Skin of body (tissue), 2 donors: ENCODE data around the gene RASL12. TPM values are rescaled to one million over a fixed set of nuclear protein-coding genes. Genes with fewer than 3 reads are reported as not detected.
"Not testable (repeated sequence)": the region's sequence is repeated elsewhere in the genome, so short reads cannot be mapped to it uniquely, and the experiment has no call there.

ENCODE experiments used
- DNase-seq: peaks from one replicate; lab custom pipeline; 2025; lab: John Stamatoyannopoulos, UW
- total RNA-seq: library from RNA; depleted of rRNA; stranded (reverse); fragments of >200 nt; gene quantifications from one replicate; pipeline ENCODE4 v1.2.3, GENCODE V29; 2014

The RASL12 gene
- total RNA-seq, 1 donor from 2014 or later = 12.5 TPM

DNA sequence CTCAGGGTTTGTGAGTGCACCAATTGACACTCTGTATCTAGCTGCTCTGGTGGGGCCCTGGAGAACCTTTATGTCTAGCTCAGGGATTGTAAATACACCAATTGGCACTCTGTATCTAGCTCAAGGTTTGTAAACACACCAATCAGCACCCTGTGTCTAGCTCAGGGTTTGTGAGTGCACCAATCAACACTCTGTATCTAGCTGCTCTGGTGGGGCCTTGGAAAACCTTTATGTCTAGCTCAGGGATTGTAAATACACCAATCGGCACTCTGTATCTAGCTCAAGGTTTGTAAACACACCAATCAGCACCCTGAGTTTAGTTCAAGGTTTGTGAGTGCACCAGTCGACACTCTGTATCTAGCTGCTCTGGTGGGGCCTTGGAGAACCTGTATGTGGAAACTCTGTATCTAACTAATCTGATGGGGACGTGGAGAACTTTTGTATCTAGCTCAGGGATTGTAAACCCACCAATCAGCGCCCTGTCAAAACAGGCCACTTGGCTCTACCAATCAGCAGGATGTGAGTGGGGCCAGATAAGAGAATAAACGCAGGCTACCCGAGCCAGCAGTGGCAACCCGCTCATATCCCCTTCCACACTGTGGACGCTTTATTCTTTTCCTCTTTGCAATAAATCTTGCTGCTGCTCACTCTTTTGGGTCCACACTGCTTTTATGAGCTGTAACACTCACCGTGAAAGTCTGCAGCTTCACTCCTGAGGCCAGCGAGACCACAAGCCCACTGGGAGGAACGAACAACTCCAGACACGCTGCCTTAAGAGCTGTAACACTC lies 8.0 kb upstream of the RASL12 start:
- not testable (repeated sequence) for DNase-seq

DNA sequence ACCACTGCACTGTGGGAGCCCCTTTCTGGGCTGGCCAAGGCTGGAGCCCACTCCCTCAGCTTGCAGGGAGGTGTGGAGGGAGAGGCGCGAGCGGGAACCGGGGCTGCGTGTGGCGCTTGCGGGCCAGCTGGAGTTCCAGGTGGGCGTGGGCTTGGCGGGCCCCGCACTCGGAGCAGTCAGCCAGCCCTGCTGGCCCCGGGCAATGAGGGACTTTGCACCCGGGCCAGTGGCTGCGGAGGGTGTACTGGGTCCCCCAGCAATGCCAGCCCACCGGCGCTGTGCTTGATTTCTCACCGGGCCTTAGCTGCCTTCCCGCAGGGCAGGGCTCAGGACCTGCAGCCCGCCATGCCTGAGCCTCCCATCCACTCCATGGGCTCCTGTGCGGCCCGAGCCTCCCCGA lies 7.2 kb upstream of the RASL12 start:
- DNase-seq = not testable (repeated sequence)

DNA sequence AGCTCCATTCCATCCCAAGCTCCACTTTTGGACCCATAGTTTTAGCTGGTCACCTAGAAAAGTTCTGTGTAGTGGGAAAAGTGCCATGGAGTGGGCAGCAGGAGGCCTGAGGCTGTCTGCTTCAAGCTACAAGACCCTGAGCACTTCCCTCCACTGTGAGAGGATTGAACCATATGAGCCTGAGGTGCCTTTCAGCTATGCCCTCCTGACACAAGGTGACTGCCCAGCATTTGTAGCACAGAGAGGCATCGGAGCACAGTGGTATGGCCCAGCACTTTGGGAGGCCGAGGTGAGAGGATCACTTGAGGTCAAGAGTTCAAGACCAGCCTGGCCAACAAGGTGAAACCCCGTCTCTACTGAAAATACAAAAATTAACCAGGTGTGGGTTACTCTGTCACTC lies 4.8 kb upstream of the RASL12 start:
- no peak for DNase-seq

DNA sequence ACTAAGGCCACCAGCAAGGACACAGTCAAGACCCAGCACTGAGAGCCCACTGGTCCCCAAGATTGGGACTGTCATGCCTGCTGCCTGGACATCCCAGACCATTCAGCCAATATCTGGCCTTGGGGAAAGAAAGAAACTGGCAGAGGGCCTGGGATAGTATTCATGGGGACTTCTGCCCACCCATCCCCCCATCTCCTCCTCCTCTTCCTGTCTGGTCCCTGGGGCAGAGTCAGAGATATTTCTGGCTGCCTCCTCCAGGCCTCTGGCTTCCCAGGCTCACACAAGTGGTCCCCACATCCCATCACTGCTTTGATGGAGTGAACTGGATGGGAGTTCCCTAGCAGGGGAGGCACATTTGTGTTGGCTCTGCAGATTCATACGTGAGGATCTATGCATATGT lies 4.2 kb upstream of the RASL12 start:
- DNase-seq = peak; percentile 32

DNA sequence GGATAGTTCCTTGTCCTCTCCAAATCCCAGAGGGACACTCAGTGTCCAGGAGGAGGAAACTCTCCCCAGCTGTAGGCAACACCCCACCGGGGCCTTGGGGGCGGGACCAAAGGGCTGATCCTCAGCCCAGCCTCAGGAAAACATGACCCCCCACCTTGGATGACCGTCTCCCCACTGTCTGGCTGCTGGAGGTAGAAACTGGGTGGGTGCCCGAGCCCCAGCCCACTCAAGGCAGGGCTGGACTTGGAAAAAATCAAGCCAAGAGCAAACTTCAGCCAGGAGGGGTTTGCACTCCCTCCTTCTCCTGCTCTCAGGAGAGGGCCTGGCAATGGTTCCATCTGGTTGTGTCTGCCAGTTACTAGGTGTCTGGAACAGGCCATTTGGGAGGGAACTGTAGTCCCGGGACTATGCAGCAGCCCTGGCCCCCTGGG lies 3.6 kb upstream of the RASL12 start:
- peak; percentile 10 for DNase-seq

DNA sequence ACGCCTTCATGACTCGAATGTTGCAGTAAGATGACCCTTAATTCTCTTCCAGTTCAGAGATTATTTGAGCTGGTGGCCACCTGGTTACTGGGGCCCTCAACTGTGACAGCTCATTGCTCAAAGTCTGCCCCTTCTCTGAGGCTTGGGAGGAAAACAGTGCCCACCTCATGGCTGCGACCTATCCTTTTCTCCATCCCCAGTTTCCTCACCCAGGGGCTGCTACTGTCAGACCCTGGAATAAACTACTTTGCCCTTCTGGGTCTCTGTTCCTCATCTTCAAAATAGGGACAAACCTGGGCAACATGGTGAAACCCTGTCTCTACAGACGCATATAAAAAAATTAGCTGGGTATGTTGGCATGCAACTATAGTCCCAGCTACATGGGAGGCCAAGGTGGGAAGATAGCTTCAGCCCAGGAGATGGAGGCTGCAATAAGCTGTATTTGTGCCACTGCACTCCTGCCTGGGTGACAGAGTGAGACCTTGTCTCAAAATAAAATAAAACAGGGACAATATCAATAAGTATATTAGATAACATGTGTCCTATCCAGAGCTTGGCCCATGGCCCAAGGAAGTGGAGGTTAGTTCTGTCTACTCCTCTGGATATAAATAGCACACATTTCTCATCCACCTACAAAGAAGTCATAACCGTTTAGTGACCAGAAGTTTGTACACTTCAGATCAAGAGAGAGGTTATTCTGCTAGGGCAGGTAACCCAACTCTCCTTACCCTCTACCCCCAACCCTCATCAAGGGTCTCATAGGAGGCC lies 2.2 kb upstream of the RASL12 start:
- DNase-seq = no peak

DNA sequence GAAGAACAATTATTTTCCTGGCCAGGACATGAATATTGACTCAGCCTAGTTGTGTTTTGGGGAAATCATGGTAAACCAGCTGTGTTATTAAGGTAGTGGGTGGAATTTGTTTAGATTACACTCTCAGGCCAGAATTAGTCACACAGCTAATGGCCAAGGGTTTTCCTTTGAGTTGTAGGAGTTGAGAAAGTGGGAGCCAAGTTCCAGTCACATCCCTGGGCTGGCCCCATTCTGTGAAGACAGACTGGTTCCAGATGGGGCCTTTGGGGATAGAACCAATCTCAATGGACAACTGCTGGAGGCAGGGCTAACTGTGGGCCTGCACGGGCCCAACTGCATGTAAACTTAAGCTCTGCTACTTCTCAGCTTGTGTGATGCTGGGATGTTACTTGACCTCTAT lies 1.4 kb upstream of the RASL12 start:
- no peak for DNase-seq

DNA sequence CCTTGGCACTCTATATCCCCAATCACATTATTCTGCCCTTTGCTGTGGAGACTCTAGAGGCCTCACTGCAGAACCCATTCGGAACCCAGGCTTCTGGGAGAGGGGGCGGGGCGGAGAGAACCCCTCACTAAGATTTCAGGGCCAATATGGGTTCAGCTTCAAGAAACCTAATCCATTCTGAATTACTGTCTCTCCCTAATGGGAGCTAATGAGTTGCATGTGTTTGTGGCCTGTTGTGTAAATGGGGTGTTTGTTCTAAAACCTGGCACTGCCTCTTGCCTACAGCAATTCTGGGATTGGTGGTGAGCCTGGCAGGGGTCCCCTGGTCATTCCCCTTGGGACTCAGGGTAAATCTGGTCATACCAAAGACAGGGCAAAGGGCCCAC lies 605 bp upstream of the RASL12 start:
- peak; percentile 6 for DNase-seq

DNA sequence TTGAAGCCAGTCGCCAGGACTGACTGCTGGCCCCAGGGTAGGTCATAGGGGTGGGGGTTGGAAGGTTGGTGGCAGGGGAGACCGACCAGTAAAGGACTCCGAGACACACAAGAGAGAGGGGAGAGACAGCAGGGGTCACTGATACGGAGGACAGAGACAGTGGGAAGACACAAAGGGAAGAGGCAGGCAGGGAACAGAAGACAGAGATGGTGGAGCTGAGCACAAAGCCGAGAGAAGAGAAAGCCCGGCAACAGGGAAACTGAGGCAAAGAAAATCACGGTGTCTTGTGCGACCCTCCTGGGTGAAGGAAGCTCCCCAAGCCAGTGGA lies 510 bp downstream of the RASL12 start:
- no peak for DNase-seq

DNA sequence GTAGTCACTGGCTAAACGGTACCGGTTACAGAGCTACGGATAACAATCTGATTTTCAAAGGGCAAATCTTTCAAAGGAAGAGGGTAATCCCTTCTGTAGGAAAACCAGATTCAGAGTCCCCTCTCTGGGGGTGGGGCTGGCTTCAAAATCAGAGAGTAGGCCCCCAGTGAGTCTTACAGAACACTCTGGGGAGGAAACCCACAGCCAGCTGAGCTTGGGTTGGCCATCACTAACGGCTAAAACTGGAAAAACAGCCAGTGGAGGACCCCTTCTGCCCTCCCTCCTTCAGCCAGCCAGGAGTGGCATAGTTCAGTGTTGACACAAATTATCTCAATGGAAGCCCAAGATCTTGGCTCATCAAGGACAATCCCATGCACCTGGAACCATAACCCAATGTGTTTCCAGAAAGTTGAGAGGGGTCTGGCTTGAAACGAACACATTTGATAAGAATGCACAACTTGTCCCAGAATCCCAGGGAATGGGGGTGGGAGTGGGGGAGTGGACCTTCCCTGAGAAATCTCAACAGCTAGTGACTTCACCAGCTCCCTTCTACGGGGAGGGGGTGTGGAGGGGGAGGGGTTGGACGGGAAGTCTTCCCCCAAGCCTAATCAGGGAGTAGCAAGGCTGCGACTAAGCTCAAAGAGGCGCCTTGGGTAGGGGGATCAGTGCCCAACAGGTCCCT lies 1.0 kb downstream of the RASL12 start:
- peak; percentile 26 for DNase-seq

DNA sequence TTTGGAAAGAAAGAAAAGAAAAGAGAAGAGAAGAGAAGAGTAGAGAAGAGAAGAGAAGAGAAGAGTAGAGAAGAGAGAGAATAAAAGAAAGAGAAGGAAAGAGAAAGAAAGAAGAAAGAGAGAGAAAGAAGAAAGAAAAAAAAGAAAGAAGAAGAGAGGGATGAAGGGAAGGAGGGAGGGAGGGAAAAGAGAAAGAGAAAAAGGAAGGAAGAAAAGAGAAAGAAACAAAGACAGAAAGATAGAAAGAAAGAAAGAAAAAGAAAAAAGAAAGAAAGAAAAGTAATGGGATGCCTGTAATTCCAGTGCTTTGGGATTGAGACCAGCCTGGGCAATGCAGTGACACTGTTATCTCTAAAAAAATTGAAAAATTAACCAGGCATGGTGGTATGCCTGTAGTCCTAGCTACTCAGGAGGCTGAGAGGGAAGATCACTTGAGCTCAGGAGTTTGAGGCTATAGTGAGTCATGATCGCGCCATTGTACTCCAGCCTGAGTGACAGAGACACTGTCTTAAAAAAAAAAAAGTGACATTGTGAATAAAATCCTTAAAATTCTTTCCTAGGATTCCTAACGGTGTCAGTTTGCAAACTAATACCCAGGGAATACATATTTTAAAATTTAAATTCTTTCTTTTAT lies 1.7 kb downstream of the RASL12 start:
- no peak for DNase-seq

DNA sequence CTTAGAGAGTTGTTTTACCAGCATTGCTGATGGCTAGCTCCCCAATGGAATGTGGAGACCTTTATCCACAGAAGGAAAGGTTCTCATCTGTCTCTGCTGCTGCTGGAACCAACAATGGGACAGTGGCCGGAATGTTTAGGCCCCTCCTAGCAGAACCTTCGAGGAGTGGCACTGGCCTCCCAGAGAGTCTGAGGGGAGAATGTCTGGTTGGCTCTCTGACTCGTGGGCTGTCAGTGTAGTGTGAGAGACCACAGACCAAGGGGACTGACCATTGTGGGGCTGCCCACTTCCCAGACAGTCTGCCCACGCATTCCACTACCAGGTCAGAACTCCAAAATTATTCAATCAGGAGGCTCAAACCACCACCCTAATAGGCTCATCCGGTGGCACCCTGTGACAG lies 5.1 kb downstream of the RASL12 start:
- DNase-seq = no peak

DNA sequence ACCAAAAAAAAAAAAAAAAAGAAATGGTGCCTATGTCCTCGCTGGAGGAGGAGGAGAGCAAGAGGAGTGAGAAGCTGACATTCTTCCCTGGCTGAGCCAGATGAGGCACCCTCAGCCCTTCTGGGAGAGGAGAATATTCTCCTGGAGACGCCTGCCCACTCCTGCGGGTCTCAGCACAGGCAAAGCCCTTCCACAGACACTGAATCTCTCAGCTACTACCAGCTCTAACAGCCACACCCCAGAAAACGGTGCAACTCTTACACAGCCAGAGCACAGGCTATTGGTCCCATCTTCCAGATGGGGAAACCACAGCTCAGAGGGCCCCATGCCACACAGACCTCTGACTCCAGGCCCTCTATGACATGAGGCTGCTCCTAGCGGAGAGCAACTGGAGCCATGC lies 5.7 kb downstream of the RASL12 start:
- DNase-seq = no peak

DNA sequence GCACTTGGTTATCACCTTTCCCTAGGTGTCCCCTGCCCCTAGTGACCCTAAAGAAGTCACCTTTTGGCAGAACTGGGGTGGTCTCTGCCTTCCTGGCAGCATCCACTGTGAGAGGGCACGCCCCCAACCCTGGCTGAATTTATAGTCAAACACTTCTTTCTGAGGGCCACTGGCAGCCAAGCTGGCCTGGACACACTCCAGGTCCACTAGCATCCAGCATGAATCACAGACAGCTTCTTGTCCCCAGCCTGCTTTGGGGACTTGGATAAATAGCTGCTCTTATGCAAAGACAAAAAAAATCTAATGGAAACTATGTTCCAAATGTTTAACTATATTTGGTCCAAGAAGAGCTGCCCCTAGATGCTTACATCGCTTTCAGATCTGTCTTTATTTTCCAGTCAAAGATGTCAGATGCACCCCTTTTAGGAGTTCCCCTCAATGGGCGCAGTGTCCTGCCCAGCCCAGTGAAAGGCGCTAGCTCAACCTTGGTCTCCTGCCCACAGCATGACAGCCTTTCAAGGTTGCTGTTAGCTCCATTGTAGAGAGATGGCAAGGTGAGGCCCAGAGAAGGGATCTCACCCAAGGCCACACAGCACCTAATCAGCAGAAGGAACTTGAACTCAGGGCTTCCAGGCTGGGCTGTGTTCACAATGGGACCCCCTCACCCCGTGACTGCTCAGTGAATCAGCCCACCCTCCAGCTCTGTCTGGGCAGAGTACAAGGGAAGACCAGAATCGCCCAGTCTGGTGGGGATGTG lies 7.0 kb downstream of the RASL12 start:
- no peak for DNase-seq

DNA sequence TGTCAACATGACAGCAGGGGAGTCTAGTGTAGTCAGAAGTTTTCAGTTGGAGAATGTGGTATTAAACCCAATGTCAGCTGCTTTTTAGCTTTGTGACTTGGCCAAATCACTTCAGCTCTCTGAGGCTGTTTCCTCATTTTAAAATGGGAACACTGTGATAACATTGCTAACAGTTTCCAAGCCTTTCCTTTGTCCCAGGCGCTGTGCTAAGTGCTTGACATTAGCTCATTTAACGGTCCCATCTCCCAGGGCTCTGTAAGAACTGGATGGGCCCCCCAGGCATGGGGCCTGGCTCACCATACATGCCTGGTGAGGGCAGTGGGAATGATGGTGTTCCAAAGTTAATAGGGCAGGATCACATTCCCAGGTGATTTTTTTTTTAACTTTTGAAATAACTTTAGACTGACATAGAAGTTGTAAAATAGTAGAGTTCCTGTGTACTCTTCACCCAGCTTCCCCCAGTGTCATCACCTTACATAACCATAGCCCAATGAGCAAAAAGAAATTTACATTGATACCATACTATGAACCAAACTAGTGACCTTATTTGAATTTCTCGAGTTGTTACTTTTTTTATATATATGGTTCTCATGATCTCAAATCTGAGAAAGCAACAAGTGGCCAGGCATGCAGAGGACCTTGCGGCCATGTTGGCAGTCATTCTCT lies 7.7 kb downstream of the RASL12 start:
- no peak for DNase-seq

DNA sequence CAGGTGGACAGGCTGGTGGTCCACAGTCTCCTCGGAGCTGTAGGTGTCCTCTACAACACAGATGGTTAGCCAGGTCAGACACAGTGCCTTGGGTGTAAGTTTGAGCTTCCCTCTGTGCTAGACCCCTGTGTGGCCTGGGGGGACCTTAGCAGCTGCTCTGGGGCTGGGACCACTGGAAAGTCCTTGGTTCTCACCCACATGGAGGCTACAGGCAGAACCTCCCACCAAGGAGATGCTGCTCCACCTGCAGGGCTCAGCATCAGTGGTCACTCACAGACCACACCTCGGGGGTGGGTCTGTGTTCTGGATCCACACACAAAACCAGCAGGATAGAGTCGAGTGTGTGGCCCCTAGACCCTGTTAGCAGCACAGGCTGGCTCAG lies 8.4 kb downstream of the RASL12 start:
- DNase-seq = no peak

DNA sequence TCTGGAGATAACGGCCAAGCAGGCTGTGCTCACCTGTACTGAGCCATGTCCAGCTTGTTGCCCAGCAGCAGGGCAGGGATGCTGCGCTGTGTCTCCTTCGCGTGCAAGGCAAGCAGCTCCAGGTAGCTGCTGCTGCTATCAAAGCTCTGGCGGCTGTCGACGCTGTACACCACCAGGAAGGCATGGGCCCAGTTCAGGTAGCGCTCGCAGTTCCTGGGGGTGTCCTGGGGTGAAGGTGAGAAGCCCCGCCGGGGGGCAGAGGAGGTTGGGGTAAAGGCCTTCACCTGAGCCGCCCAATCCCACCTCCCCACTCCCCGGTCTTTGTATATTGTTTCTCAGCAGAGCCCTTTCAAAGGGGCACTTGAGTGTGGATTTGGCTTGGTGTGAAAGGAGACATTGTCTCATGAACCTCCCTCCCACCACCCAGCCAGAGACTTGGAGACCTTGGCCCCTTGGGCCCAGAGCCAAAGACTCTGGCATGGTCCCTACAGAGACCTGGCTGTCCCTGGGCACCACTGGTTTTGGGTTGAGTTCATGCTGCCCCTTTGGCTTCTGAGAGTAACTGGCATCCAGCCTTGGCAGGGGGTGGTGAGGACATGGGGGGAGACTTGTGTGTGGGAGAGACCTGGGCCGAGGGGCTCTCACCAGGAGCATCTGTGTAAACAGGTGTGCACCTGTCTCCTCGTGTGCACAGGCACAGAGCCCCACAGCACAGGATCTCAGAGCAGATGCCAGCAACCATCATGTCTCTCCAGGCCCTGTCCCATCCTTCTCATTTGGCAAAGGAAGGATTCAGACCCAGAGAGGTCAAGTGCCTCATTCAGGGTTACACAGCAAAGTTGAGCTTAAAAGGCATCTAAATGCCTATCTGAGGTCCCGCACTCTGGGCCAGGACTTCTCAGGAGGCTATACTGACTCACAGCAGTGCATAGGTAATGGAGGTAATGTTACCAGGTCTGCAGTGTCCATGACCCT lies 9.1 kb downstream of the RASL12 start:
- no peak for DNase-seq

DNA sequence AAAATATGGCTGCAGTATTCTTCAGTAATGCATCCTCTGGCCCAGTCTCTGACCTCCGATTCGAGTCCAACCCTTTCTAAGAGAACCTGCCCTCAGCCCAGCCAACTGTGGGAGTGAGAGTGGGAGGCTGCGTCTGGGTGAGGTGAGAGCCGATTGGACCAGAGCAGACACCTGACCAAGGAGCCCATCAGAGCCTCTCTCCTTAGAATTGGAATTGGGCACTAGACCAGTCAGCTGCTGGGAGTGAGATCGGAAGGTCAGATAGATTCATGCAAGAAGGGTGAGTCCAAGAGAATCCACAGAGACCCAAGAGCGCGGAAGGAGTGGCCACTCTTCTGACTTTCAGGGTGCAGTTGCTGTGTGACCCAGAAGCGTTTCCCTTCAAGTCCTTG lies 10.2 kb downstream of the RASL12 start:
- DNase-seq = no peak

DNA sequence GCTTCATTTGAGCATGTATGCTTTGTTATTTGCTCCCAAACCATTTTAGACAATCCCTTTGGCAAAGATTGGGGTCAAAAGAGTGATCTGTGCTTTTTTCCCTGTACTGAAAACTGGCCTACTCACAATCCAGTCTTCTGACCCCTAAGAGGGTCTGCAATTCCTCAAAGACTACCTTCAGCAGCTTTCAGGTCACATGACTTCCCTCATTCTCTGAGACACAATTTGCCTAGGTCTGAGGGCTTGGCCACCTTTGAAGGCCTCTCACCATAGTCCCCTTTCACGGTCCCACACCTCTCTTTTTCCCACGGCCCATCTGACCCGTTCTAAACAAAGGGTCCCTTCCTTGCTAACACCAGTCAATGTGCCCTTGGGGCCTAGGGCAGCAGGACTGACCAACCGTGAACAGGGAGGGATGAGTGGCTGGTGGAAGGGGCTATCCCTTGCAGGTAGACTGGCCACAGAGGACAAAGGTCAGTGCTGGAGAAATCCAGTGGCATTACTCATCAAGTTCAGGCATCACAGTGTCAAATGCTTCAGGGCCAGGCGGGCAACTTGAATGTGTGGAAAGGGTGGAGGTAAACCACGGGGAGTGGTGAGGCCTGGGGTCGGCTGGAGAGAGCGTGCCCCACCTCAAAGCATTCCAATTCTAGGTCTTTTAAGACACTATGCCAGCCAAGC lies 10.8 kb downstream of the RASL12 start:
- DNase-seq = no peak
